GM18870 (cell line): ENCODE results near the gene HSPB1.
"Not testable (repeated sequence)": the region's sequence is repeated elsewhere in the genome, so short reads cannot be mapped to it uniquely, and the experiment has no call there.

Source experiments
- ATAC-seq: cut with Tn5 transposase; IDR thresholded peaks from one replicate; pipeline ENCODE4 v1.9.1; 2021; ENCODE audit warnings: moderate library complexity; ENCODE audit not compliant: unreplicated experiment

Gene HSPB1

GRCh38 chr7:76281006-76281705, 21.3 kb upstream of the HSPB1 start:
- no peak for ATAC-seq

GRCh38 chr7:76281706-76282343, 20.6 kb upstream of the HSPB1 start:
- no peak for ATAC-seq

- no peak for ATAC-seq
Measured at GRCh38 chr7:76282344-76283253, 19.9 kb upstream of the HSPB1 start.

- ATAC-seq = no peak
Measured at GRCh38 chr7:76283254-76284159, 19.0 kb upstream of the HSPB1 start.

- no peak for ATAC-seq
Measured at GRCh38 chr7:76285604-76286374, 16.7 kb upstream of the HSPB1 start.

GRCh38 chr7:76286842-76287403, 15.6 kb upstream of the HSPB1 start:
- no peak for ATAC-seq

- ATAC-seq = not testable (repeated sequence)
Measured at GRCh38 chr7:76290847-76291350, 11.6 kb upstream of the HSPB1 start.

- ATAC-seq = peak; percentile 81
Measured at GRCh38 chr7:76291351-76292212, 10.9 kb upstream of the HSPB1 start.

- ATAC-seq = peak; percentile 11
Measured at GRCh38 chr7:76292213-76292573, 10.3 kb upstream of the HSPB1 start.

- ATAC-seq = not testable (repeated sequence)
Measured at GRCh38 chr7:76292911-76293310, 9.6 kb upstream of the HSPB1 start.

- ATAC-seq = no peak
Measured at GRCh38 chr7:76293407-76293901, 9.0 kb upstream of the HSPB1 start.

- ATAC-seq = no peak
Measured at GRCh38 chr7:76294344-76295024, 8.0 kb upstream of the HSPB1 start.

GRCh38 chr7:76296743-76297740, 5.4 kb upstream of the HSPB1 start:
- ATAC-seq = no peak

- ATAC-seq = no peak
Measured at GRCh38 chr7:76300166-76300731, 2.2 kb upstream of the HSPB1 start.

GRCh38 chr7:76301000-76301399, 1.5 kb upstream of the HSPB1 start:
- ATAC-seq = no peak
